22Rv1 (cell line): ENCODE measurements around the gene TERB2.
"Not testable (repeated sequence)": the region's sequence is repeated elsewhere in the genome, so short reads cannot be mapped to it uniquely, and the experiment has no call there.

ENCODE experiments used
- CTCF ChIP-seq: fragments of 450-650 bp; IDR thresholded peaks from 2 replicates; pipeline ENCODE4 v1.5.1; 2017; ENCODE audit warnings: mild to moderate bottlenecking
- ZFX ChIP-seq: fragments of 450-650 bp; IDR thresholded peaks from 2 replicates; pipeline ENCODE4 v1.6.1; 2017; ENCODE audit warnings: antibody characterized with exemption, borderline replicate concordance

- not testable (repeated sequence) for TF ChIP-seq CTCF, ZFX
Observed at GRCh38 chr15:45004590-45005175, 48.2 kb downstream of the TERB2 start.
